Stimulated activated CD8-positive, alpha-beta memory T cell treated with anti-CD3 and anti-CD28 coated beads, Interleukin-15, amount 100 ng/mL, for 24 hours (primary cell): ENCODE data around the gene TDO2.
"Not testable (repeated sequence)": the region's sequence is repeated elsewhere in the genome, so short reads cannot be mapped to it uniquely, and the experiment has no call there.

Source experiments
- DNase-seq: peaks from one replicate; pipeline ENCODE4 v3.0.0-alpha.2; 2020; ENCODE audit warnings: low read depth

The TDO2 gene

DNA sequence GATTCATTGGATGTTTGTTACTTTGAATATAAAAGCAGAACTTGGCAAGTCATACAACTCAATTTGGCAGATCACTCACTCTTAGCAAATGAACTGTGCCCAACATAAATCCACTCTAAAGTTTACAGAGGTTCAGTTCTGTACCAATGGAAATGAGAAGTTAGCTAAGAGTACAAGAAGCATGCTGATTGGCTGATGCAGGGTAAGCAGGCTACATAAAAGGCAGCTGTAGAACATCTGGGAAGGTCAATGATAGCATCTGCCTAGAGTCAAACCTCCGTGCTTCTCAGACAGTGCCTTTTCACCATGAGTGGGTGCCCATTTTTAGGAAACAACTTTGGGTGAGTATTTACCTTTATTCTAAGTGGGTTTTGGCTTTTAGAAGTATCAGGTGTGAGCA is at the start of gene TDO2:
TDO2 (plus strand) TSS at position 244 of the 400 bp plus-strand sequence; CDS start at position 307, 63 bp downstream.
- no peak for DNase-seq

DNA sequence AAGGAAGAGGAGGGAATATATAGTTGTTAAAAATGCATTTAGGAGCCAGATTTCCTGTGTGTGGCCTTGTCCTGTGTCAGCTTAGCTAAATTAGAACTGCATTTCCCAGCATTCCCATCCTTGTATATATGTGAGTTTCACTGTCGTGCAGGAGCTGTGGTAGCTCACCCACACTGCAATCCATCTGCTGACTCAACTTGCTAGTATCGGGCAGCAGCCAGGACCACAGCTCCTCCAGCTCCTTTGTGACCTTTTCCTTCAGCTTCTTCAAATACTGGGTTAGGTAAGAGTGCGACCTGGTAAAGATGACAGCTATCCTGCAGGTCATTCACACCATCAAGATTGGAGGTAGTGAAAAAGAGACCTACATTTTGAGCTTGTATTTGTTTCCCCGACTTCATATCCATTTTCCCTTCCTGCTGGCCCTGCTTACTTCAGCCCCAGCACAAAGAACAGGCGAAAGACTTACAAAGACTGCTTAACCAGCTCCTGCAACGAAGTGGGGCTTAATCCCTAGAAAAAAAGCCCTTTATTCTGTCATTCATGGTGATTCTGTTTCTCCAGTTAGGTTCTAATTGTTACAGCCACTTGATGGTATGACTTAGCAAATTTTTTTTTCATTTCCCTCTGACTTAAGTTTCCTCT is 48.8 kb upstream of the TDO2 start:
- no peak for DNase-seq

DNA sequence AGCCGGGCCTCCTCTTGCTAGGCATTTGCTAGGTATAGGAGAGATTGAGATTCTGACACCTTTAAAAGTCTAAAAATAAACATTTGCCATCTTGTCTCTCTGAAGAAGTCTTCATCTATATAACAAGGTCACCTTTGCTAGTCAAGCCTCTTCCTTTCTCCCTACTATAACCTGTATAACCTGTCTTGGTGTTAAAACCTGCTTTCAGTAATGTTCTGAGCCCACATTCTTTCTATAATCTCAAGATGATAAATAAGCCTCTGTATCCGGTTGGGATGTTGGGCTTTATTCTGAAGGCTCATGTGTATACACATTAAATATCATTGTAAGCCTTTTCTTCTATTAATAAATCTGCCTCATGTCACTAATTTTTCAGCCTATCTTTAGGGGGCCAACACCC is 47.6 kb upstream of the TDO2 start:
- no peak for DNase-seq

DNA sequence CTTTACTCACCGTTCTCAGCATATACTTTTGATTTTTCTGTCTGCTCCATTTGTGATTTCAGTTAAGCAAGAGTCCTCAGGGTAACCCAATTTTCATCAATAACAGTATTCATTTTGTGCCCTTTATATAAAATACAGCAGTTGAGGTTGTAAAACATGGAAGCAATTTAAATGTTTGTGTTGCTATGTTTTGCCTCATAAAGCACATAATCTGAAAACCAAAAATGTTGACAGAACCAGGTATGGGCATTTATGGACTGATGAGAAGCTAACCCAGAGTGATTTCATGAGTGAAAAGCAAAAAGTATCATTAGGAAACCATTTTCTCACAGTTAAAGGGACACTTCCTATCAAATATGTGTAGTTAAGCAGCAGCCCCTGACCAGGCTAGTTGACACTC is 37.3 kb upstream of the TDO2 start, which contains the start of gene ASIC5:
ASIC5 (minus strand) TSS at position 101 of the 400 bp plus-strand sequence; CDS start at position 50, 51 bp downstream.
- DNase-seq, result no peak

DNA sequence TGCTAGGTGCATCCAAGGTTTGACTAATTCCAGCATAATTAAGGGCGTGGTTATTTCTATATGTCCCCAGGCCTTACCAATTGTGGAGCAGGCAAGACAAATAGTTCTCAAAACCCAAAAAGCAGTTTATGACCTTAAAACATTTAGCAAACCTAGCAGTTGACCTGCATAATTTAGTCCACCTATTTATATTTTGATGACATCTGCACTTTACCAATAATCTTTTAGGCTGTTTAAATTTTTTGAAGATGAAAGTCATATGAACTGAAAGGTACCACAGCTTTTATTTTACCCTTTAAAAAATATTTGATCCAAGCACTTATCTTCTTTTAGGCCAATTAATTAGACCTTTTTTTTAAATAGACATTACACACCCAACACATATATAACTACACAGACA is 27.6 kb upstream of the TDO2 start:
- DNase-seq, result no peak

DNA sequence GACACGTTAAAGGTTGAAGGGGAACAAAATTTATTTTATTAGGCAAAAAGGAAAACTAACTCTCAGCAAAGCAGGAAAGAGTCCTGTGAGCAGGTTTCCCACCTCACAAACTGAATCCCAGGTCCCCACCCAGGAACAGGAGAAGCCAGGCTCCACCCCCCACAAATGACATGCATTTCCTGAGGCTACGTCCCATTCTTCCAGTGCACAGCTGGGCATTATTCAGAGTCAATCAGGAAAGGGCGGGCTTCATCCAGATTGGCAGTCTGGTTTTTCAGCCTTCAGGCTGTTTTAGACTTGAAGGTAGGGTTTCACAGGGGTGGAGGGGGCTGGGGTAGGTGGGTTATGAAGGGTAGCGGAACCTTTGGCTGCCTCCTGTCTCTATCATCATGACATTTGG is 25.5 kb upstream of the TDO2 start:
- no peak for DNase-seq

DNA sequence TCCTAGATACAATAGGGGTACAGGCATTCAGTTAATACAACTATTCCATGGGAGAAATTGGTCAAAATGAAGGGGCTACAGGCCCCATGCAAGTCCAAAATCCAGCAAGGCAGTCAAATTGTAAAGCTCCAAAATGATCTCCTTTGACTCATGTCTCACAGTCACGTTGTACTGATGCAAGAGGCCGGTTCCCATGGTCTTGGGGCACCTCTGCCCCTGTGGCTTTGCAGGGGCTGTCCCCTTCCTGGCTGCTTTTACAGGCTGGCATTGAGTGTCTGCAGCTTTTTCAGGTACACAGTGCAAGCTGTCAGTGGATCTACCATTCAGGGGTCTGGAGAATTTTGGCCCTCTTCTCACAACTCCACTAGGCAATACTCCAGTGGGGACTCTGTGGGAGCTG is 24.9 kb upstream of the TDO2 start:
- DNase-seq, result no peak

DNA sequence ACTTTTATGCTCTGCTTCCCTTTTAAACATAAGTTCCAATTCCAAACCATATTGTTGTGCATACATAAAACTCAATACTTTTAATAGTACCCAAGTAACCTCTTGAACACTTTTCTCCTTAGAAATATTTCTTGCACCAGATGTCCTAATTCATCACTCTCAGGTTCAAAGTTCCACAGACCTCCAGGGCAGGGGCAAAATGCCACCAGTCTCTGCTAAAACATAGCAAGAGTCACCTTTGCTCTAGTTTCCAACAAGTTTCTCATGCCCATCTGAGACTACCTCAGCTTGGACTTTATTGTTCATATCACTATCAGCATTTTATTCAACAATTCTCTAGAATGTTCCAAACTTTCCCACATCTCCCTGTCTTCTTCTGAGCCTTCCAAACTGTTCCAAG is 23.7 kb upstream of the TDO2 start:
- no peak for DNase-seq

DNA sequence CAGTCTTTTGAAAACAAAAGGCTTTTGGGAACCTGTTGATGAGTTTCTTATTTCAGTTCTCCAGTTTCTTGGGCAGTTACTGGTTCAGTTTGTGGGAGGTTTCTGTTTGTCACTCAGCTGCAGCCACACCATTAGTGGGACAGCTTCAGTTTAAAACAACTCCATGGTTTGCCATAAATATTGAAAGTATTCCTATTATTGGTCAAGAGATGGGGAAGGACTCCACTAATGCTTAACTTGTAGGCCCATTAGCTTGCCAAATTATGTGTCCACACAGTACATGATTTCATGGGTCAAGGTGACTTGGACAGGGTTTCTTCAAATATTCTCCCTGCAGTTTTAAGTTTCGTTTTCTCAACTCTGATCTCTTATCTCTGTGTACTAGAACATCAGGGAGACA is 21.9 kb upstream of the TDO2 start:
- no peak for DNase-seq

DNA sequence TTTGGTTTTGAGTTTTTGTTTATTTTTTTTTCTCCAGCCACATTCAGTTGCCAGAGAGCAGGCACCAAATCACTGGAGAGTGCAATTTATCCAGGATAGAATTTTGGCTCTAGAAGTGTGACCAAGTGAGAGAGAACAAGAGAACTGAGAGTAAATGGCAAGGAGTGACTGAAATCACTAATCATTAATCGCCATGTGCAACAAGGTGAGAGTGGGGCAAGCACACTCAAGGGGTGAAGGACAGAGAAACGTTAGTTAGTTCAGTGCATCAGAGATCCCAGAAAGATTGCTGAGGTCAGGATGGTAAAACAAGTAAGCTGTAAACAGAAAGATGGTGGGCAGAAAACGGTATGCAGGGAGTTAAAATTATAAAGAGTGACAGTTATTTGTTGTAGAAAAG is 19.6 kb upstream of the TDO2 start:
- no peak for DNase-seq

DNA sequence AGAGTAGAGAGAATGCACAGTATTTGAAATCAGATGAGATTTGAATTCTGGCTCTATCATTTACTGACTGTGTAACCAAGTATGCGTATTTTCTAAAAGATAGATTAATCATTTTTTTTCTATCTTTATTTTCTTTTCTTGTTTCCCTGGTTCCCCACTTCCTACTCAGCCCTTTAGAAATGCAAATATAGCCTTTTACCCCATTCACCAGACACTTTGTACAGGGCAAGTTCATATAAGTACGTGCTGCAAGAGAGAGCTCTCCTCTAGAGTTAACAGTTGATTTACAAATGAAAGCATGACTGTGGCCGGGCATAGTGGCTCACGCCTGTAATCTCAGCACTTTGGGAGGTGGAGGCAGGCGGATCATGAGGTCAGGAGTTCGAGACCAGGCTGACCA is 17.8 kb upstream of the TDO2 start:
- no peak for DNase-seq

DNA sequence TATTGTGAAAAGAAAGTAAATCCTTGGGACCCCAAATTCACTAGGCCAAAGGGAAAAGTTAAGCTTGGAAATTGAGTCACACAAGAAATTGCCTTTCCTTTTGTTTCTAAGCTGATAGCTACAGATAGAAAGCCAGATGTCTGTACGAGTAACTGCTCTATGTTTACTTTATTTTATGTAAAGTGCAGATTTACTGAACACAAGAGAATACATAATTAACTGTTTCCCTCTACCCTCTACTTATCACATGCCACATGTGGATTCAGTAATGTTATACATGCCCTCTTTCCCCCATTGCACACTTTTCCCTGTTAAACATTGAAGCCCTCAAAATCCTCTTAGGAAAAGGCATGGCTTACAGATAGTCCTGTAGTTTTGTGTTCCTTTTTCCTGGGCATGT is 16.5 kb upstream of the TDO2 start:
- no peak for DNase-seq

DNA sequence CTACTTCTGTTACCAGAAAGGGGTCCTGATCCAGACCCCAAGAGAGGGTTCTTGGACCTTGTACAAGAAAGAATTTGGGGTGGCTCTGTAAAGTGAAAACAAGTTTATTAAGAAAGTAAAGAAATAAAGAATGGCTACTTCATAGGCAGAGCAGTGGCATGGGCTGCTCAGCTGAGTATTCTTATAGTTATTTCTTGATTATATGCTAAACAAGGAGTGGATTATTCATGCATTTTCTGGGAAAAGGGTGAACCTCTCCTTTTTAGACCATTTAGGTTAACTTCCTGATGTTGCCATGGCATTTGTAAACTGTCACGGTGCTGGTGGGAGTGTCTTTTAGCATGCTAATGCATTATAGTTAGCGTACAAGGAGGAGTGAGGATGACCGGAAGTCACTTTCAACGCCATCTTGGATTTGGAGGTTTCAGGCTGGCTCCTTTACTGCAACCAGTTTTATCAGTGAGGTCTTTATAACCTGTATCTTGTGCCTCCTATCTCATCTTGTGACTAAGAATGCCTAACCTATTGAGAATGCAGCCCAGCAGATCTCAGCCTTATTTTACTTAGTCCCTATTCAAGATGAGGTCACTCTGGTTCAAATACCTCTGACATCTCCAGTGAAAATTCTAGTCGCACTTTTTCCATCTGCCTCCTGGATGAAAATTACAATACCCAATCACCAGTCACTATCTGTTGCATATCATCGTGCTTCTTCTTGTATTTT is 15.5 kb upstream of the TDO2 start:
- no peak for DNase-seq

DNA sequence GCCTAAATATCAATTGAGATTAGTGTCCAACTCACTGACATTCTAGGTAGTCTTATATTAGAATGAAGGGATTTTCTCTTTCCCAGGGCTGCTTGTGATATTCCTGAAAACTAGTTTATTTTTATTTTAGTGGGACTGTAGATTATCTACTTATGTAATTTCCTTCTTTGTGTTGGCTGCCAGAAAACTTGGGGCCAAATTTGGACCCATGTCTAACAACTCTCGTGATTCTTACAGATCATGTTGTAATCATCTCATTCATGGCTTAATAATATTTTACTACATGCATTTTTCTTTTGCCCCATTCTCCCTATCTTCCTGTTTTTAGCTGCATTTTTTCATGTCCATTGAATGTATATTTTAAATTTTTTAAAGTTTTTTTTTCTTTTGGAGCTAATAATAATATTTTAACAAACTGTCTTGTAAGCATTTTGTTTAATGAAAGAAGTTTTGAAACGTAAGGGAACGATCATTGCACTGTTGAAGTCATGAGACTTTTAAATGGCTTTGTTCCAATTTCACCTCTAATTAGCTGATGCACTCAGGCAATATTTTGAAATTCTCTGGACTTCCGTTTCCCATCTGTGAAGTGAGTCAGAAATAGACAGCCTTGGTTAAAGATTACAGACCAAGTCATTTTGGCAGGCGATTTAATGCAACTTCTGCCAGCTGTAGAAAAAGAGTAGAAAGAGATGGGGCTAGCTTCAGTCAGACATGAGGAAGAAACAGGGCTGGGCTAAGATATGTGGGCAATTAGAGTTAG is 14.3 kb upstream of the TDO2 start:
- DNase-seq, result no peak

DNA sequence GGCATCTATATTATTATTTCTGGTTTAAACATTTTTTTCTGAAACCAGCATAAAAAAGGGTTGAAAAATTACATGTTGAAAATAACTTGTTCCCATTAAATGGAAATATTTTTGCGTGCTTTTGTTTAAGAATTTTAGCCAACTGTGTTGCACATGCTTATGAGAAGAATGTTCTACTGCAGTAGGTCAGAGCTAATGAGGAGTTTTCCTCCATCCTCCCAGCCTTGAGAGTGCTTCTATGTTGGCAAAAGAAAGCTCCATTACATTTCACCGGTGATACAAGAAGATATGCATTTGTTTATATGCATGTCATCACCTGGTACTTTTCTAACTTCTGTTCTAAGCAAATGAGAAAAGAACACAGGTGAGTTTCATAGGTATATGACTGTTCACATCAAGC is 13.6 kb upstream of the TDO2 start:
- DNase-seq, result no peak

DNA sequence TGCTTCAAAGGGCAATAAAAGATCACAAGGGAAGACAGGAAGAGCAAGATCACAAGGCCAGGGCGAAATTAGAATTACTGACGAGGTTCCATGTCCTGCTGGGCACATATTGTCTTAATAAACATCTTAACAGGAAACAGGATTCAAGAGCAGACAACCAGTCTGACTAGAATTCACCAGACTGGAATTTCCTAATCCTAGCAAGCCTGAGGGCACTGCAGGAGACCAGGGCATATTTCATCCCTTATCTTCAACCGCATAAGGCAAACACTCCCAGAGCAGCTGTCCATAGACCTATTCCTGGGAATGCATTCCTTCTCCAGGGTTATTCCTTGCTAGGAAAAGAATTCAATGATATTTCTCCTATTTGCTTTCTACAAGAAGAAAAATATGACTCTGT is 12.4 kb upstream of the TDO2 start:
- DNase-seq, result no peak

DNA sequence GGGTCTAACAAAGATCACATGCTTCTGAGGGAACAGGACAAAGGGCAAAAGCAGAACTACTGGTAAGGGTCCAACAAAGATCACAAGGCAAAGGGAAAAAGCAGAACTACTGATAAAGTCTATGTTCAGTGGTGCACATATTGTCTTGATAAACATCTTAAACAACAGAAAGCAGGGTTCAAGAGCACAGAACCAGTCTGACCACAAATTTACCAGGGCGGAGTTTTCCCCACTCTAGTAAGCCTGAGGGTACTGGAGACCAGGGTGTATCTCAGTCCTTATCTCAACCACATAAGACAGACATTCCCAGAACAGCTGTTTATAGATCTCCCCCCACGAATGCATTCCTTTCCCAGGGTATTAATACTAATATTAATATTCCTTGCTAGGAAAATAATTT is 5.1 kb upstream of the TDO2 start:
- not testable (repeated sequence) for DNase-seq

DNA sequence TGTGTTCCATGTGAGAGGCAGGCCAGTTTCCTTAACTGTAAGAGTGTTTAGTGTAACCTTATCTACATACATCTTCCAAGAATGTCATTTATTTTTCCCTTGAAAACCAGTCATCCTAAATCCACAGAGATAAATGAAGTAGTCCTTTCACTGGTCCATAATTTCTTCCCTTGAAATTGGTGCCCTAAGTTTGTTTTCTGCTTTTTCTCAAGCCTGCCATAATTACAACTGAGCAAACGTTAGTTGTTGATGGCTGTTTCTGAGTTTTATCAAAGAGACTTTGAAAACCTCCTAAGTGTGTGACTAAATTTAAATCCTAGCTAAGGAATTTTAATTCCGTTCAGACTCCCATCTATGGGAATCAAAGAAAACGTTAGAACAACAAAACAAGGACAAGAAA is 3.6 kb upstream of the TDO2 start:
- DNase-seq, result no peak

DNA sequence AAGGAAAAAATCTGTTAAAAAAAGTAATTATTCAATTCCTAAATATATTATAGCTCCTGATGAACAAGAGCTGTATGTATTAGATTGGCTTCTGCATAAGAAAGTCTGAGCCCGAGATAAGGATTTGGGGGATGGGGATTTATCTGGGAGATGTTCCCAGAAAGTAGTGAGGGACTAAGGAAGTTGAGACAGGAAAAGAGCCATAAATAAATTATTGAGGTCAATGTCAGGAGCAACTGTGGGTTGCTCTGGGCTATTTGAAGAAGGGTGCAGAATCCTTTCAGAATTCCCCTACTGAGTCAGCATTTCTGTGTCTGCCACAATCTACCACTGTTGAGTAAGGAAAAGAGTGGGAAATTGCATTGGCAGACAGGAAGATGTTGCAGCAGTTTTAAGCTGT is 3.1 kb upstream of the TDO2 start:
- no peak for DNase-seq

DNA sequence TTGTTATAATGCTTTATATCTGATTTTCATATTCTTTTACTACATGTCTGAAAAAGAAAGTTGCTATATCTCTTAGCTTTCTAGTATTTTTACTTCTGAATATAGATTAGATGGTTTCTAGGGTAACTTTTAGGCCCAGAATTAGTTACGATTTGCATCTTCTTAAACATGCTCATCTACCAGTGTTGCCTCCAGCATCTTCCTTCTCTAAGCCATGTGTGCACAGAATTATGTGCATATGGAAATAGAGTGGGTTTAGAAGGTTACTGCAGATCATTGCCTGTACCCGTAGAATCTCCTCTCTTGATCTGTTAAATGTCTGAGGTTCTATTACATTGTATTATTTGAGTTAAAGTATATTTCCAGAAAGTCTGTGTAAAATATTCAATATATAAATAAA is 2.5 kb upstream of the TDO2 start:
- no peak for DNase-seq

DNA sequence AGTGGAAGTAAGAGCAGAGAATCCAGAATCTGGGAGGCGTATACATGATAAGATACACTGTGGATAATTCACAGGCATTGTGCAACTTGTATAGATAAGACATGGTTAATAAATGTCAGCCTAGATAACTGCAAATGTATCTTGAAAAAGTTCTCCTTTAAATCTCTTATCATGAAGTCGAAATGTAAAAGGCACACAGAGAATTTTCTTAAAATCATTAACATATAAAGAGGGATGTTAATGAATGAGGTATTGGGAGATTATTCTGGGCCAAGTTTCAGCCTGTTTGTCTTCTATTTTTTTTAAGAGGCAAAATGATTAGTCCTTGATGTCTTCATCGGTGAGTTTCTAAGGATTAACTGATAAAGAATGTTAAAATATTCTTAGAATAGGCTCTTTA is 835 bp downstream of the TDO2 start:
- DNase-seq, result no peak

DNA sequence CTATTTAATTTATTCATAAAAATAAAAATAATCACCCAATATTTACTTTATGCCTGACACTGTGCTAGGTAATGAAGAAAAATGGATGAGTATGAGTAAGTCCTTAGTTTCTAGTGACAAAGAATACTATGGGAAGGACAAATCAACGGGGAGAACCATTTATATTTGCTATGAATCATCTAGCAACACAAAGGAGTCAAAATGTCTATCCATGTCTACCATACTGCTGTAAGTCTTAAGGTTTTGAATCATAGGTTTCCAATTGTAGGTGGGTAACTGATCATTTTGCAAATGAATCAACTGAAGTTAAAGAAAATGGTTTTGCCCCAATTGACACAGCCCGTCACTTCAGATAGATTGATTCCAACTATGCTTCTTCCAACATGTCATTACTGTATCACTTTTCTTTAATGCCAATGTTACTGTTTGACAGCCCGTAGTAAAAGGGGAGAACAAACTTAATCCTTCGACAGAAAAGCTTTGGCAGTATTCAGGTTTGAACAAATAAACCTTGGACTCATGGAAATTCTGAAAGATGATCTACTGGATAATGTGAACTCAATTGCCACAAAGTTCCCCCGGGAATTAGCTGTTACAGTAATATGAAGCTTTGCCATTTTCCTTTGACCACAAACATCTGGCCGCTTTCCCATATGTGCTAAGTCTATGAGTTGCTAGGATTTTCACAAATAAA is 3.2 kb downstream of the TDO2 start:
- no peak for DNase-seq

DNA sequence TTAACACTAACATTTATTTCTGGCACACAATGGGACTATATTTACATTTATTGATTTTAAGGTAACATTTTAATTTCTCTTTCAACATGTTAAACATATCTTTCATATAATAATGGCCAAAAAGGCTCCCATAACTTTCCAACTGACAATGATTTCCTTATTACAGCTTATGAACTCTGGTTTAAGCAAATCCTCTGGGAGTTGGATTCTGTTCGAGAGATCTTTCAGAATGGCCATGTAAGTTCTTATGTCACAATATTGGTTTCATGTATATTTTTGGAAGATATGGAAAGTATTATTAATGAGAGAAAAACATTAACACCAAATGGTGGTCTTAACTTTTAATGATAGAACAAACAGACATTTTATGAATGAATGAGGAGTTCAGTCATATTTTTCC is 4.1 kb downstream of the TDO2 start:
- no peak for DNase-seq
